ENCODE results near the gene INTS2.

DNA sequence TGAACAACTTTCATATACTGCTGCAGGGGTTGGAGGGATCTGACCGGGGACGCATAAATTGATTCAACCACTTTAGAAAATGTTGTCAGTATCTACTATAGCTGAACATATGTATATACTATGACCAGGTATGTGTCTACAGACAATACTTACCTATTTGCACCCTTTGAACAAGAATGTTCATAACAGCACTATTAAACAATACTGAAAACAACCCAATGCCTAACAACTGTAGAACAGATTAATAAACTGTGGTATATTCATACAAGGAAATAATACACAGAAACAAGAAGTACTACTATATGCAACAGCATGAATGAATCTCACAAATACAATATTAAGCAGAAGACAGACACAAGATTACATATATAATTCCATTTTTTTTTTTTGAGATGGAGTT lies 74.9 kb downstream of the INTS2 start:
- TF ChIP-seq, protein P1, sequence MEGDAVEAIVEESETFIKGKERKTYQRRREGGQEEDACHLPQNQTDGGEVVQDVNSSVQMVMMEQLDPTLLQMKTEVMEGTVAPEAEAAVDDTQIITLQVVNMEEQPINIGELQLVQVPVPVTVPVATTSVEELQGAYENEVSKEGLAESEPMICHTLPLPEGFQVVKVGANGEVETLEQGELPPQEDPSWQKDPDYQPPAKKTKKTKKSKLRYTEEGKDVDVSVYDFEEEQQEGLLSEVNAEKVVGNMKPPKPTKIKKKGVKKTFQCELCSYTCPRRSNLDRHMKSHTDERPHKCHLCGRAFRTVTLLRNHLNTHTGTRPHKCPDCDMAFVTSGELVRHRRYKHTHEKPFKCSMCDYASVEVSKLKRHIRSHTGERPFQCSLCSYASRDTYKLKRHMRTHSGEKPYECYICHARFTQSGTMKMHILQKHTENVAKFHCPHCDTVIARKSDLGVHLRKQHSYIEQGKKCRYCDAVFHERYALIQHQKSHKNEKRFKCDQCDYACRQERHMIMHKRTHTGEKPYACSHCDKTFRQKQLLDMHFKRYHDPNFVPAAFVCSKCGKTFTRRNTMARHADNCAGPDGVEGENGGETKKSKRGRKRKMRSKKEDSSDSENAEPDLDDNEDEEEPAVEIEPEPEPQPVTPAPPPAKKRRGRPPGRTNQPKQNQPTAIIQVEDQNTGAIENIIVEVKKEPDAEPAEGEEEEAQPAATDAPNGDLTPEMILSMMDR (IDR thresholded peaks at IDR 0.05; ENCODE audit: poor library complexity, severe bottlenecking), result no peak
- no peak for TF ChIP-seq EP300 (conservative IDR thresholded peaks at IDR 0.05; ENCODE audit: poor library complexity, severe bottlenecking)
- TF ChIP-seq POLR2AphosphoS5 (IDR thresholded peaks at IDR 0.05), result no peak
- no peak for TF ChIP-seq SMC3 (conservative IDR thresholded peaks at IDR 0.05; ENCODE audit: poor library complexity)
- no peak for TF ChIP-seq TAF1 (IDR thresholded peaks at IDR 0.05; ENCODE audit: low read depth)
- TF ChIP-seq RAD21 (conservative IDR thresholded peaks at IDR 0.05), result no peak
